Measurements from ENCODE around the gene YWHAE.
"Not testable (repeated sequence)": the region's sequence is repeated elsewhere in the genome, so short reads cannot be mapped to it uniquely, and the experiment has no call there.

The YWHAE gene

GRCh38 chr17:1373707-1374237 lies 26.2 kb downstream of the YWHAE start:
- no peak for DNase-seq

- DNase-seq: no peak
These were observed 27.4 kb downstream of the YWHAE start for GRCh38 chr17:1372618-1373017.

- DNase-seq: no peak
These were observed 28.0 kb downstream of the YWHAE start for GRCh38 chr17:1371893-1372590.

- no peak for DNase-seq
These were observed 31.4 kb downstream of the YWHAE start for GRCh38 chr17:1368588-1368987.

GRCh38 chr17:1367351-1367745 lies 32.7 kb downstream of the YWHAE start:
- DNase-seq: no peak

GRCh38 chr17:1366234-1366633 lies 33.8 kb downstream of the YWHAE start:
- no peak for DNase-seq

GRCh38 chr17:1365445-1366039 lies 34.5 kb downstream of the YWHAE start:
- peak; percentile 72 for DNase-seq

GRCh38 chr17:1362964-1363363 lies 37.1 kb downstream of the YWHAE start:
- DNase-seq: peak; percentile 93

GRCh38 chr17:1362065-1362848 lies 37.8 kb downstream of the YWHAE start:
- peak; percentile 35 for DNase-seq

GRCh38 chr17:1360975-1361374 lies 39.0 kb downstream of the YWHAE start:
- no peak for DNase-seq

- DNase-seq: peak; percentile 37
These were observed 39.7 kb downstream of the YWHAE start for GRCh38 chr17:1360315-1360714.

- DNase-seq: no peak
These were observed 46.0 kb downstream of the YWHAE start for GRCh38 chr17:1354030-1354429.

GRCh38 chr17:1352530-1352929 lies 47.5 kb downstream of the YWHAE start:
- not testable (repeated sequence) for DNase-seq

- DNase-seq: no peak
These were observed 48.1 kb downstream of the YWHAE start for GRCh38 chr17:1351971-1352370.

GRCh38 chr17:1351275-1351674 lies 48.7 kb downstream of the YWHAE start:
- DNase-seq: no peak

GRCh38 chr17:1347589-1348323 lies 52.3 kb downstream of the YWHAE start:
- DNase-seq: no peak

GRCh38 chr17:1344521-1344920 lies 55.5 kb downstream of the YWHAE start:
- no peak for DNase-seq

- no peak for DNase-seq
These were observed 56.5 kb downstream of the YWHAE start for GRCh38 chr17:1343554-1343953.

- no peak for DNase-seq
These were observed 59.7 kb downstream of the YWHAE start for GRCh38 chr17:1340371-1340770.

- no peak for DNase-seq
These were observed 68.3 kb downstream of the YWHAE start for GRCh38 chr17:1331708-1332107.

- DNase-seq: no peak
These were observed 70.2 kb downstream of the YWHAE start for GRCh38 chr17:1329745-1330343.

- no peak for DNase-seq
These were observed 71.6 kb downstream of the YWHAE start for GRCh38 chr17:1328437-1328836.

GRCh38 chr17:1325766-1326165 lies 74.3 kb downstream of the YWHAE start:
- no peak for DNase-seq
